AG08396 (cell line): ENCODE data around the gene ERLEC1.
"Not testable (repeated sequence)": the region's sequence is repeated elsewhere in the genome, so short reads cannot be mapped to it uniquely, and the experiment has no call there.

Experiments used
- DNase-seq: peaks from one replicate; pipeline ENCODE4 v3.0.0; 2012; ENCODE audit warnings: low spot score, mixed read lengths

ERLEC1 gene, protein sequence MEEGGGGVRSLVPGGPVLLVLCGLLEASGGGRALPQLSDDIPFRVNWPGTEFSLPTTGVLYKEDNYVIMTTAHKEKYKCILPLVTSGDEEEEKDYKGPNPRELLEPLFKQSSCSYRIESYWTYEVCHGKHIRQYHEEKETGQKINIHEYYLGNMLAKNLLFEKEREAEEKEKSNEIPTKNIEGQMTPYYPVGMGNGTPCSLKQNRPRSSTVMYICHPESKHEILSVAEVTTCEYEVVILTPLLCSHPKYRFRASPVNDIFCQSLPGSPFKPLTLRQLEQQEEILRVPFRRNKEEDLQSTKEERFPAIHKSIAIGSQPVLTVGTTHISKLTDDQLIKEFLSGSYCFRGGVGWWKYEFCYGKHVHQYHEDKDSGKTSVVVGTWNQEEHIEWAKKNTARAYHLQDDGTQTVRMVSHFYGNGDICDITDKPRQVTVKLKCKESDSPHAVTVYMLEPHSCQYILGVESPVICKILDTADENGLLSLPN

DNA sequence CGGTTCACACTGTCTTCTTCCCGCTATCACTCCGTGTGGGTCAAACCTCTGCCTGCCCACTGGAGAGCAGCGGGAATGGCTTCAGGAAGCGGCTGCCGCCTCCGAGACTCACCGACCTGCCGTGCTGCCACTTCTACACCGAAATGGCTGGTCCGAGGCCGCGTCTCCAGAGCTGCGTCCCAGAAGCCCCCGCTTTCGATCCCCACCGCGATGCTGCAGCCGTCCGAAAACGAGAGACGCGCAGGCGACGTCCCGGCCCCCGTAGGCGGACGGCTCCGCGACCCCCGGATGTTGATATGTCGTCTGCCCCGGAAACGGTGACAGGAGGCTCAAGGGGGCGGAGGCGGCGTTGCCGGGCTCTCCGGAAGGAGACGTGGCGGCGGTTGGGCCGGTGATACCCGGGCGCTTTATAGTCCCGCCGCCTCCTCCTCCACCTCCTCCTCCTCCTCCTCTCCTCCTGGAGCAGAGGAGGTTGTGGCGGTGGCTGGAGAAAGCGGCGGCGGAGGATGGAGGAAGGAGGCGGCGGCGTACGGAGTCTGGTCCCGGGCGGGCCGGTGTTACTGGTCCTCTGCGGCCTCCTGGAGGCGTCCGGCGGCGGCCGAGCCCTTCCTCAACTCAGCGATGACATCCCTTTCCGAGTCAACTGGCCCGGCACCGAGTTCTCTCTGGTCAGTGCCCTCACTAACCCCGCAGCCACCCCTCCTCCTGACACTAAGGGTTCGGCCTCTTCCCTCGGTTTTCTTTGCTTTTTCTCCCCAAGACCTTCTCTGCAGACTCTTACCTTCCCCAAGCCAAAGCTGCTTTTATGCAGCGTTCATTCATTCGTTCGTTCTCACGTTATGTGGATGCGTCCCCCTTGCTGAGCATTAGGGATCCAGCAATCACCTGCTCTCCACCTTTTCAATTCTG is at the start of gene ERLEC1, which contains the start of gene ASB3:
TSS of gene ERLEC1 (plus strand) at position 340 of the 909 bp plus-strand sequence. CDS start at position 507, 167 bp downstream.
TSS of gene ASB3 (minus strand) at position 249 of the 909 bp plus-strand sequence. CDS start 21,381 bp downstream, outside the sequence.
- peak; percentile 85 for DNase-seq

DNA sequence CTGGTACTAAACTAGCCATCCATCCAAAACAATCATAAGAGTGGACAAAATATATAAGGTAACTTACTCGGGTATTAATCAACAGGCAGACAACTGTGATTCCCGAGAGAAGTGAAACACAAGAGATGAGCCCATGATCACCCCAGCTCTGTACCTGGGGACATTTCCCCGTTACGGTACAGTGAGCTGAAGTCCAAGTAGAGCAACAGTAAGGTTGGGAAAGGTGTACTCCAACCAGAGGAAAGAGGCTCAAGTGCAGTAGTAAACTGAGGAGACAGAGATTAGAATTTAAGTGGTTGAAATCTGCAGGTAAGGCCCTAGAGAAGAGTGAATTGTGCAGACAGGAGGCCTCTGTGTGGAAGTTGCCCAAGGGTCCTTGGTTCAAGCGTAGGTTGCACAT is 49.8 kb upstream of the ERLEC1 start:
- no peak for DNase-seq

DNA sequence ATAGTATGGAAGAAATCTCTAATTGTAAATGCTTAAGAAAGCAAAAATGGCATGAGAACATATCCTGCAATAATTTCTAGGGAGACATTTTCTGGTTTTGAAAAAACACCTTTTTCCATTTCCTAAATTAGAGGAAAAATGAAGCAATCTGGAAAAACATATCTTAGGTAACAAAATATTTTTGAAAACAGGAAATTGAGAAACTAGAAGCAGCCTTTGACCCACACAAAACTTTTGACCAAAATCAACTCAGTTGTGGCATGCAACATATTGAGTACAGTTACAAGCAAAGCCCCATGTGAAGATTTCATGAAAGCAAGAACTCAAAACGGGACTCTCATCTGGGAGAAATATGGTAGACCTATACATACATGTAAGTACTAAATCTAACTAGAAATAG is 47.8 kb upstream of the ERLEC1 start:
- DNase-seq: no peak

DNA sequence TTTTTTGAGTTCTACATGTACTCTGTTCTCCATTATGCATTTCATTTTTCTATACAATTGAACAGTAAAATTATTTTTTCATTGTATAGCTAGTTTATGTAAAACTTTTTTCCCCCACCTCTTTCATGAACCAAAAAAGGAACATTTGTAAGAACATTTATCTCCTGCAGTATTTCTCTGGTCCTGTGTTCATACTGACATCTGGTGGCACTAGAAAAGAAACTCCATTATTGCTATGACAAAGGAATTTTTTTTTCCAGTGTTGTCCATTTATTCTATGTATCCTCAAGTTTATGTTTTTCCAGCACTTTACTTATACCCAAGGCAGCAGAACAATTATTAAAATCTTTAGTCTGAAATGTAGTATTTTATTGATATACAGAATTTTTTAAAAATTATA is 46.7 kb upstream of the ERLEC1 start:
- DNase-seq: peak; percentile 10

DNA sequence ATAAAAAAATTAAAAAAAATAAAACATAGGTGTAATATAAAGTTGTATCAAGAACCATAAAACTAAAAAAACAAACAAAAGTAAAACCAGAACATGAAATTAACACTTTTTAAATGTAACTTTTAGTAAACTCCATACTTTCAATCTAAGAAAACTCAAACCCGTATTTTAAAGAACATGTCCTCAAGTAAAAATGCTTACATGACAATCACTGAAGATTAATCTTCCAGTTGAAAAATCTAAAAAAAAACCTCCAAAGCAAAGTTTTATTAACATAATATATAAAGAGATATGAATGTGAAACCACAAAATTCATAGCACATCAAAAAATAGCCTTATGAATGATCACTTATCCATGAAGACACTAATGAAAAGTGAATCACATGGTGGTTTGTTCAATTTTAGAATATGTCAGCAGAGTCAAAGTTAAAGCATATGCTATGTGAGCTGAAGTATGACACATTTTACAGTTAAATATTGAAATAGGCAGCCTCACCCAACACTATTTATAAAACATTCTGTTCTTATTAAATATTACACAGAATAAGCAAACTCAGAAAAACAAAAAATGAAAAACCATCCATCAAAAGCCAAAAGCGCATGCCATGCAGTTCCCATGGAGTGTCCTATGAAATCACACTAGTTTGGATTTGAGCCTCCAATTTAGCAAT is 42.3 kb upstream of the ERLEC1 start:
- no peak for DNase-seq

DNA sequence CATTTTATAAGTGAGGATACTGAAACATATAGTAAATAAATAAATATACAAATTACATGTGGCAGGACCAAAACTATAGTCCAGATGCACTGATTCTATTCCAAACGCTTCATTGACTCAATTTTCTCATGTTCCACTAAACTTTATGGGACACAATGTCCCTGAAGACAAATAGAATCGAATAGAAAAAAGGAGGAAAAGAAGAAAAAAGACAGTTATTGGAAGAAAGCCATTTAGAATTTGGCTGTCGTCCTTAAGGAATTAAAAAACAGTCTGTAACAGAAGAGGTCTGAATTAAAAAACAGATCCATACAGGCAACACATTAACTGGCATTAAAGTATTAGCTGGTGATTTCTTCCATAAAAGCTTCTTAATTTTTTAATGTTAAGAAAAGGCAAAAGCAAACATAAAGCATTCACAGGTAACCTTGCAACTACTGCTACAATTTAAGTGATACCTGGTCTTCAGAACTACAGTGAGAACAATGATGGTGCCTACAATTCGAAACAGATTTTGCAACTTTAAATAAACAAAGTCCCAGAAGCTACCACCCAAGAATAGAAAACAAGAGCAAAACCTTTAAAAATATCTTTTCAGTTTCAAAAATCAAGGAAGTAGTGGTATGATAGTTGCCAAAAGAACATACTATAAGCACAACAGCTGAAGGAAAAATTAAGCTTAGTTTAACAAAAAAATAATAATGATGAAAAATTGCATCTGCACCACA is 36.6 kb upstream of the ERLEC1 start:
- no peak for DNase-seq

DNA sequence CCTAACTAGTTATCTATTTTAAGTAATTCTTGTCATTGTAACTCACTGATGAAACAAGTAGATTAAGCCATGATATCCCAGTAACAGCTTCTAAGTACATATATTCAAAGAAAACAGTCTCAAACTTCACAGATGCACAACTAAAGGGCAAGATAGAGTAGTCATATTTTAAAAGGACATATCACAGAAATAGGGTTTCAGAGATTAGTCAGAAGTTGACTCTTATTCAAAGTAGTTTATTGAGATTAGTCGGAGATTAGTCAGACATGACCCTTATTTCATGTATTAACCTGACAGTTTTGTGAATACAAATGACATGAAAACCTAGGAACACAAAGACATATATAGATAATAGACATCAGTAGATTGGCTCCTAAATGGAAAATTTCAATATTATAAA is 35.1 kb upstream of the ERLEC1 start:
- DNase-seq: peak; percentile 11

DNA sequence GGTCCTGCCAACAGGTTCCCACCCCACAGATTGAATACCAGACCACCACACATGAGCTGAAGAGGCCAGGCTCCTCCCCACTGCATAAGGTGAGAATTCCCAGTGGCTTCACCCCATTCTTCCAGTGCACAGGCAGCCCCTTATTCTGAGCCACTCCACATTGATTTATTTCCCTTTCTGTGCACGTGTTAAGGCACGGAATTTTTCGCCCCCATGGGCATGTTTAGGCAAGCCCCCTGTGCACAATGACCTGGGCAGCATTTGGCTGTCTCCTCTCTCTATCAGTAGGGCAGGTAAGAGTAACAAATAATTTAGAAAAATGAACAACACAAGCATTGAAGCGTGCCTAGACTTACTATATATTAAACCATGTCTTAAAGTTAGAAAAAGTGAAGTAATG is 34.5 kb upstream of the ERLEC1 start:
- no peak for DNase-seq

DNA sequence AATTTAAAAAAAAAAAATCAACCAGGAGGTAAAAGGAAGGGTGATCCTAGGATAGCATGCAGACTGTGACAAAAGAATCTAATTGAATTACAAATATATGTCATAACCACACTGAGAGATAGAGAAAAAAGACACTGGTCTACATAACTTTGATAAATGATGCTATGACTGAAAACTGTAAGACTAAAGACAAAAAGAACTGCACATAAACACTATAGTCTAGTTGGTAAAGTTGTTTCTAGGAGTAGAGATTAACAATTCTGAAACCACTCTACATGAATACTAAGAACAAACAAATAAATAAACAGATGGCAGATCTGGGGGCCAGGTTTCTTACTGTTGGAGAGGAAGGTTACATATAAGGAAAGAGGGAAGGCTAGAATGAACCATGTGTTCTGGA is 33.8 kb upstream of the ERLEC1 start:
- no peak for DNase-seq

DNA sequence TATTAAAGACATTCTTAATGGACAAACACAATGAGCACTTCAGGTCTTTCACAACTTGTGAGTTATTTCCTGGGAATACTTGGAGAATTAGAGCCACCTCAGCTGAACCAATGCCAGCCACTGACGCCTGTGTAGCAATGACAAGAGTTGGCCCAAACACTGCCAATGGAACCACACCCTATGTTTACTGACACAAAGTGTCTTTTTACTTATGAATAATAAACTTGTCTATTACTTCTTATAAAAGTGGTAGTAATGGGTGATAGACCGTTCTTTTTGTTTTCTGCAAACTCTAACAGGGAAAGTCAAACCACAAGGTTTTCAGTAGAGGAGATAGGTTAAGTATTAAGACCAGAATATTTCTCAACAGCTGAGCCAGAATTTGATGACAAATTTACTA is 31.7 kb upstream of the ERLEC1 start:
- no peak for DNase-seq

DNA sequence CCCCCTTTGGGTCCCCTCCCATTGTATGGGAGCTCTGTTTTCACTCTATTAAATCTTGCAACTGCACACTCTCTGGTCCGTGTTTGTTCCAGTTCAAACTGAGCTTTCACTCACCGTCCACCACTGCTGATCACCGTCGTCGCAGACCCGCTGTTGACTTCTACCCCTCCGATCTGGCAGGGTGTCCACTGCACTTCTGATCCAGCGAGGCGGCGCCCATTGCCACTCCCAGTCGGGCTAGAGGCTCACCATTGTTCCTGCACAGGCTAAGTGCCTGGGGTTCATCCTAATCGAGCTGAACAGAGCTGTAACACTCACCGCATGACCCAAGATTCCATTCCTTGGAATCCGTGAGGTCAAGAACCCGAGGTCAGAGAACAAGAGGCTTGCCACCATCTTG is 30.2 kb upstream of the ERLEC1 start:
- no peak for DNase-seq

DNA sequence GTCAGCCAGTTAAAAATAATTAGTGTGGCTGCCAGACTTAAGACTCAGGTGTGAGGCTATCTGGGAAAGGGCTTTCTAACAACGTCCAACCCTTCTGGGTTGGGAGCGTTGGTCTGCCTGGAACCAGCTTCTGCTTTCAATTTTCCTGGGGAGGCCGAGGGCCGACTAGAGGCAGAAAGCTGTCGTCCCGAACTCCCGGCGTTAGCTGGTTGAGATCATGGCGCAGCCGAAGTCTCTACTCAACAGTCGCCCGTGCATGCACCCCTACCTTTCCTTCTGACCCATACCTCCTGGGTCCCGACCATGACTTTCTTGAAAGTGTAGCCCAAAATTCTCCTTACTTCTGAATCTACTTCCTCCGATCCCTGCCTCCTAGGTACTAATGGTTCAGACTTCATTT is 29.6 kb upstream of the ERLEC1 start:
- not testable (repeated sequence) for DNase-seq

DNA sequence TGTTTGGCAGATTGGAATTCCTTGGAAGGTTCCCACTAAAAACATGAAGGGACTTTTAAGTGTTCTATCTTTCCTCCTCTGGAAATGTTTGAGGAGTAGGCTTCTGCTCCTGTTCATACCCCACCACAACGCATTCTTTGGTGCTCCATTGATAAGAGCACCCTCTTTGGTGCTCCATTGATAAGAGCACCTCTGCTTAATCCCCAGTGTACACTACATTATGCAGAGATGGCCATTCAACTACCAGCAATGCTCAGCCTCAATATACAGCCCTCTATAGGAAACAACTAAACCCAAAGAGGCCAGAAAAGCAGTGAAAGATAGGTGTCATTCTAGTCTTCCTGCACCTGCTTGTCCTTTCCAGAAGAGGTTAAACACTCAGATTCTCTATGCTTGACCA is 21.1 kb upstream of the ERLEC1 start:
- no peak for DNase-seq

DNA sequence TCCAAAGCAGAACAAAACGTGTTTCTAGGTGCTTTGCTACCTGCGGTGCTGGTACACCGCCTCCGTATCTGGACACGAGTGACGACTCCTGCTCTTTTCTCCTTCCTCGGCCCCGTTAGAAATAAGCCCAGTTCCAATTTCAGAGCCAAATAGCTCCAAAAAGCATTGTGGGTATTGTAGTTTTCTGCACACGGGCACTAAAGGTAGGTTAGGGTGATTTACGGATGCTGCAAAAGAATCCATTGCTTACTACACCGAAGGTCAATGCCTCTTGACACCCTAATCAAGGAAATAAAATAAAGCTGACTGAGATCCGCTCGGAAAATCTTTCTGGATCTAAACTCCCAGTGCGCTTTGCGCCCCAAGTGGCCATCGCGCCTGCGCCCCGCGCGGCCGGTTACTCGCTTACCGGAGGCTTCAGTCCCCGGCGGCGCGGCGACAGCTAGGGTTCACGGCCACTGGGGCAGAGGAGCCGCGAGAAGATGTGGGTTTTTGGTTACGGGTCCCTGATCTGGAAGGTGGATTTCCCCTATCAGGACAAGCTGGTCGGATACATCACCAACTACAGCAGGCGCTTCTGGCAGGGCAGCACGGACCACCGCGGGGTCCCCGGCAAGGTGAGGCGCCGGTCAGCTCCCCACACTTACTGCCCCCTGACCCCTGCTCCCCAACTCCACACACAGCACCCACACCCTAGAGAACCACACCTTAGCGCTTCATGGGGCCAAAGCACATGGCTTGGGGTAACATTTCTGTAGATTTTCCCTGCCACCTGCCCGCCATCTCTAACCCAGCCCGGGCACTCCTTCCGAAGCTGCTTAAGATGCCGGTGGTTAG is 19.2 kb upstream of the ERLEC1 start, which contains the start of gene CHAC2:
TSS of gene CHAC2 (plus strand) at position 400 of the 837 bp plus-strand sequence. CDS start at position 483, 83 bp downstream.
- peak; percentile 89 for DNase-seq

DNA sequence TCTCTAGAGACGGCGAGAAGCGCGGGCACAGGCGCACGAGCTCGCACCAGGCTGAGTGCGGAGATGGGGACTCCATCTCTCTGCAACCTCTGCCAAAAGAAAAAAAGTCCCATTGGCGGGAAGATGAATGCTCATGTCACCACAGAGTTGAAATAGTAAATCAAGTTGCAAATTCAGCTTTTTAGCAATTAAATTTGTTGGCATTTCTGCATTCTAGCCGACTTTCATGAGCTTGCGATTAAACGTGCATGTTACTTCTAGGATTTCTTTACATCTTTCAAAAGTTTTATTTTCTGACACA is 18.7 kb upstream of the ERLEC1 start:
- no peak for DNase-seq

DNA sequence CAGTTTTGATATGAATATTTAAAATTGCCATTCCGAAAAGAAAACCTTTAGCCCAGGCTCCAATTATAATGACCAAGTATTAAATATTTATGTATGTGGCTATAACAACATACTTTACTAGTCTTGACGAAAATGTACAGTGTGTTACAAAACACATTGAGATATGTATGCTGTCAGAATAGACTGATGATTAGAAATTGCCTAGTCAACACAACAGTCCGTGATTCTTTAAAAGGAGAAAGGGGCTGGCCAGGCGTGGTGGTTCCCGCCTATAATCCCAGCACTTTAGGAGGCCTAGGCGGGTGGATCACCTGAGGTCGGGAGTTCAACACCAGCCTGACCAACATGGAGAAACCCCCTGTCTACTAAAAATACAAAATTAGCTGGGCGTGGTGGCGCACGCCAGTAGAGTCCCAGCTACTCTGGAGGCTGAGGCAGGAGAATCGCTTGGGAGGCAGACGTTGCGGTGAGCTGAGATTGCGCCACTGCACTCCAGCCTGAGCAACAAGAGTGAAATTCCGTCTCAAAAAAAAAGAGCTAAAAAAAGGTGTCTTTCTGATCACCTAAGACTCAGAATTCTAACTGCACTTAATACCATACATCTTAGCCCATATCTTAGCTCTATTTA is 17.4 kb upstream of the ERLEC1 start:
- no peak for DNase-seq

DNA sequence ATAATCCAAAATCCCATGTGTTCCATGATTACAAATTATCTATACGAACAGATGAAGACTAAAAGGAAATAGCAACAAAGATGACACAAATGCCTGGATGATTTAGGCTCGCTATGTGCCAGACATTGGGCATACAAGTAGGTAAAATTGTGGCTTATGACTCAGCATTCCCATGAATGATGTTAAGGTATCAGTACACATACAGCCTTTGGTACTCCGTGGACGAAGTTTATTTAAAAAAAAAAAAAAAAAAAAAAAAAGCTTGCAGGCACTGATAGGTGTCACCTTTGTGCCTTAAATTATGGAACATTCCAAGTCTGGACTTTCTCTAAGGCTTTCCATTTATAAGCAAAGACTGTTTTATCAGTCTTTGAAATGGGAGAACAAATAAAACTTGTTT is 16.6 kb upstream of the ERLEC1 start:
- DNase-seq: no peak

DNA sequence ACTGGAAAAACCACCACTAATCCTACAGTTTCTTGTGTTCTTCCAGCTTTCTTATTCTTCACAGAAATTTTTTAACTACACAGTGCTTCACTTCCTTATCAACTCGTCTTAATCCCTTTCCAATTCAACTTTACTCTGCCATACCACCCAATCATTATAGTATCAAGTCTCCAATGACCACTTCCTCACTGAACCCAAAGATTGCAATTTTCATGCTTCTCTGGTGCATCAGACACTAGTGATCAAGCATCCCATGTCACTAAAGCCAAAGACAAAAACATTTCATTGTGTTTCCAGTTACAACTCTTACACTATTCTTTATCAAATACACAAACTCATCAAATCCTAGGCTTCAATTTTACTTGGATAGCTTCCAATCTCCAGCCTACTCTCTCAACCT is 9.7 kb upstream of the ERLEC1 start:
- no peak for DNase-seq

DNA sequence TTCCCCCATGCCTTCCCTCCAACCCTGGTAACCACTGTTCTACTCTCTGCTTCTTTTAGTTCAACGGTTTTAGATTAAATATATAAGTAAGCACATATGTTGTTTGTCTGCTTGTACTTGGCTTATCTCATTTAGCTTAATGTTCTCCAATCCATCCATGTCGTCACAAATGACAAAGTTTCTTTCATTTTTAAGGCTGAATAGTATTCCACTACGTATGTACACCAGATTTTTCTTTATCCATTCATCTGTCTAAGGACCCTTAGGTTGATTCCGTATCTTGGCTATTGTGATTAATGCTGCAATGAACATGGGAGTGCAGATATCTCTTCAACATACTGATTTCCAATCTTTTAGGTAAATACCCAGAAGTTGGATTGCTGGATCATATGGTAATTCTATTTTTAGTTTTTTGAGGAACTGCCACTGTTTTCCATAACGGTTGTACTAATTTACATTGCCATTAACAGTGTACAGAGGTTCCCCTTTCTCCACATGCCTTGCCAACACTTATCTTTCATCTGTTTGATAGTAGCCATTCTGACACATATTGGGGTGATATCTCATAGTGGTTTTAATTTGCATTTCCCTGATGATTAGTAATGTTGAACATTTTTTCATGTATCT is 8.2 kb upstream of the ERLEC1 start:
- DNase-seq: no peak

DNA sequence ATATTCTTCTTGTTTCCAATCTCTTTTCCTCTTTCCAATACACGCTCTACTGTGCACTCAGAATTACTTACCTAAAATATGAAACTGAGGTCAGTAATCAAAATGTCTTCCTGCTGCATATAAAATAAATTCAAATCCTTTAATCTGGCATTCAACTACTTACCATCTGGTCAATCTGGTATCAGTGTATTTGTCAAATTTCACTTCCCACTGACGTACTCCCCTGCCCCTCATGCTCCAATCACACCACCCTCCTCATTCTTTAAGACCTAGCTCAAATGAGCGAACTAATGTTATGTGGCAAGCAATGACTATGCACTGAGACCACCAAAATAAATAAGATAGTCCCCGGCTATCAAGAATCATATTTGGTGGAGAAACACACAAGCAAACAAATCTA is 6.8 kb upstream of the ERLEC1 start:
- no peak for DNase-seq
